ENCODE data around the gene PNPLA8.
A peak's percentile ranks its signal among the peaks of the same experiment; 100 is the strongest.

PNPLA8 gene

DNA sequence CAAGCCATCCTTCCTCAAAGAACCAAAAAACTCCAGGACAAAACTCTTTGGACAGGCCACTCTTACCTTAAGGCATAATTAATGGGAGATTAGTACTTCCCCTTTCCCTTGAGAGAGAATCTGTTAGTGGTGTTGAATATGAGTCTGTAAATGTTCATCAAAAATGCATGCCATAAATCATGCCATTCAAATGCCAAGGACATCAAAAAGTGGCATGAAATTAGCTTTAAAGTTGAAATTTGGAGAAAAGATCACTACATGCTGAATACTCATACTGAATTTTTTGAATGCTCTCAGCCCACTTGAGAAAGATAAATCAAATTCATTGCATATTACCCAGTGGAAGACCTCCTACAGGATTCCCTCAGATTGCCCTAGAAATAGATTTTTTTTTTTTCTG, 76.4 kb downstream of the PNPLA8 start:
- Mint-ChIP-seq H3K9me3 (no peaks in the 10 kb centered on the region), H3K27ac (no peak overlapping the region), H3K36me3 (no peaks in the 10 kb centered on the region), H3K27me3 (peaks cover 47% of the 10 kb centered on the region), H3K4me1 (peaks cover 12% of the 10 kb centered on the region), H3K4me3 (no peak overlapping the region)
- ATAC-seq = no peak

DNA sequence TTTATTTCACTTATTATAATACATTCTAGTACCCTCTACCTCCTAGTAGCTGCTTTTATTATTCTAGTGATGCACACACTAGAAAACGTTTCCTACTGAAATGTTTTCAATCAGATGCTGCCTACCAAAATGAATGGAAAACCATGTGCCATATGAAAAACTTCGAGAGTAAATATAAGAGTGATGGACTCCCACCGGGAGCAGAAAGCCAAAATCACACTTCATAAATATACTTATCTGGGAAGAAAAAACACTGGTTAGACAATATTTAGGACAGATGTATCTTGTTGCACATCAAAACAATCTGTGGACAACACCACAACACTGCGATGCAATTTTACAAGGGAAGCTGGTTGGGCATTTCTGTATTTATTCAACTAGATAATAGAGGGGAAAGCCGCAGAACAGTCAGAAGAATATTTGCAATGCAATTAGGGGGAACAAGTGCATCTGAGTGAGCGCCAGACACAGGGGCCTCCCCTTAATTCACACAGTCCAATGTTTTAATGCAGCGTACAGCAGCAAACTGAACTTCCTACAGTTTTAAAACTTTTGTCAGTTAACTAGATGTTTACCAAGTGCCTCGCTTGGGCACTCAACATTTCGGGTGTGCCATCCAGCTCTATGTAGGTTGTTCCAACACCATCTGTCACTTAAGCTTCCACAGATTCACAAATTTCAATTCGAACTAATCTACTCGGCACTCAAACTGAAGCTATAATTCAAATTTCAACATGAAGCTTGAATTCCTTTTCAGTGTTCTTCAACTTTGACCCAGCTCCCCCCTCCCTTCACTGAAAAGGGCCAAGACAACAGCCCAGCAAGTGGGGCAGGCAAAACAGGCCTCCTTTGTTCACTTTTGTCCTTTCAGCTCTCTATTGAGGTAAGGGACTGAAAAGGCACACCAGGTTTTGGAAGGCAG, 77.1 kb downstream of the PNPLA8 start:
- H3K9me3 Mint-ChIP-seq = no peaks in the 10 kb centered on the region
- peaks cover 44% of the 10 kb centered on the region for H3K27me3 Mint-ChIP-seq
- H3K27ac Mint-ChIP-seq = no peak overlapping the region
- H3K4me1 Mint-ChIP-seq = peaks cover 10% of the 10 kb centered on the region
- no peak overlapping the region for H3K4me3 Mint-ChIP-seq
- H3K36me3 Mint-ChIP-seq = no peaks in the 10 kb centered on the region
- no peak for ATAC-seq

DNA sequence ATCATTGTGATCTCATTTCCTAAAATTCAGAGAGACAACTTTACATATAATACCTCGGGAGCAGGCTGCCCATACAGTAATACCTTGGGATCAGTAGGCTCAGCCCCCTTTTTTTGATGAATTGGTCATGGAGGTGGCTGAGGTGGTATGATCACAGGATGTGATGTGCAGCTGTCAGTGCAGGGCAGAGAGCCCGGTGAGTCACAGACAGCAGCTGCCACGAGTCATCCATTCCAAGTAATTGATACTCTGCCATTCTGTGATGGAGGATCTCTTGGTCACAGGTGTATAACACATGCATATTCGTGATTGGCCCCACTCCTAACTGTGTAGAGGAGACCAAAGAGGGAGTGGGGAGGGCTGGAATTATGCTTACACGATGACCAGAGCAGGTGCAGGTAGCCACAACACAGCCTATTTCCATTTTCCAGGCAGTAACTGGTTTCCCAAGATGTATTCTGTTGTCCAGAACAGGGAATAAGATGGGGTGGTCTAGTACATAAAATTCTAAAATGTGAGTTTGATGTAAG, 83.8 kb downstream of the PNPLA8 start:
- Mint-ChIP-seq H3K4me3 (no peak overlapping the region), H3K27me3 (peaks cover 24% of the 10 kb centered on the region), H3K9me3 (no peaks in the 10 kb centered on the region), H3K36me3 (no peaks in the 10 kb centered on the region), H3K4me1 (peaks cover 6% of the 10 kb centered on the region), H3K27ac (no peak overlapping the region)
- peak; percentile 8 for ATAC-seq

DNA sequence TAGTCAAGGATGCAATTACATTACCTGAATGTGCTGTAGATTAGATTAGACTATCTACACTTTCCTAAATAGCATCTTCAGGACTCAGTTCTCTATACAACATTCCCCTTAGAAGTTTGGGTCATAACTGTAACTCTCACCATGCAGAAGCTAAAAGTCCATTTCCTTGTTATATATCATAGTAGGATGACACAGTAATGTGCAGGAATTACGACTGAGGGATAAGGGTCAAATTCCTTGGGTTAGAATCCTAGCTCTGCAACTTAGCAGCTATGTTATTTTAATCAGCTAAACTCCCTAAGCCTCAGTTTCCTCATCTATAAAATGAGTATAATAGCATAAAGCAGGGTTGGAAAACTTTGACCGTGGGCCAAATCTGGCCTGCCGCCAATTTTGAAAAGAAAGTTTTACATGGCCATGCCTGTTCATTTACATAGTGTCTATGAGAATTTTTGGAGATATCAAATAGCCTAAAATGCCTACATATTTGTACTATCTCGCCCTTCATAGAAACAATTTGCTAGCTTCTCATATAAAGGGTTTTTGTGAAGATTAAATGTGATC, 84.5 kb downstream of the PNPLA8 start:
- H3K4me1 Mint-ChIP-seq = peaks cover 6% of the 10 kb centered on the region
- no peak for ATAC-seq
- H3K27ac Mint-ChIP-seq = no peak overlapping the region
- no peaks in the 10 kb centered on the region for H3K9me3 Mint-ChIP-seq
- H3K27me3 Mint-ChIP-seq = peaks cover 23% of the 10 kb centered on the region
- no peak overlapping the region for H3K4me3 Mint-ChIP-seq
- H3K36me3 Mint-ChIP-seq = no peaks in the 10 kb centered on the region

DNA sequence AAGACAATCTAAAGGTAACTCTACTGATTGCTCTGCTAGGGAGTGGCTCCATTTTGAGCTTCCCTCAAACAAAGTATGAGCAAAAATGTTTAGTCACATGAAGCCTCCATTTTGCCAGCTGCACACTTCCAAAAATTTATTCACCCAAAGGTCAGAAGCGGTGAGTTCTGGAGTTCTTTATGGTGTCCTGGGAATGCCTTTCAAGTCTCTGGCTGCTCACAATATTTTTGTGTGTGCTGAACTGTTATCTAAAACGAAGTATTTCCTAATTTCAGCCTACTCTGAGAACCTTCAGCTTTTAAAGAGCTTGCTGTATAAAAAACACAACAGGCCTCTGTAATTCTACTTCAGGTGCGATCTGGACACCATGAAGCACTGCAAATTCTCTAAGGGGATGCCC, 85.3 kb downstream of the PNPLA8 start:
- no peak overlapping the region for H3K4me3 Mint-ChIP-seq
- ATAC-seq = no peak
- H3K27ac Mint-ChIP-seq = no peak overlapping the region
- peaks cover 6% of the 10 kb centered on the region for H3K4me1 Mint-ChIP-seq
- peaks cover under 1% of the 10 kb centered on the region for H3K9me3 Mint-ChIP-seq
- H3K36me3 Mint-ChIP-seq = no peaks in the 10 kb centered on the region
- H3K27me3 Mint-ChIP-seq = peaks cover 17% of the 10 kb centered on the region

DNA sequence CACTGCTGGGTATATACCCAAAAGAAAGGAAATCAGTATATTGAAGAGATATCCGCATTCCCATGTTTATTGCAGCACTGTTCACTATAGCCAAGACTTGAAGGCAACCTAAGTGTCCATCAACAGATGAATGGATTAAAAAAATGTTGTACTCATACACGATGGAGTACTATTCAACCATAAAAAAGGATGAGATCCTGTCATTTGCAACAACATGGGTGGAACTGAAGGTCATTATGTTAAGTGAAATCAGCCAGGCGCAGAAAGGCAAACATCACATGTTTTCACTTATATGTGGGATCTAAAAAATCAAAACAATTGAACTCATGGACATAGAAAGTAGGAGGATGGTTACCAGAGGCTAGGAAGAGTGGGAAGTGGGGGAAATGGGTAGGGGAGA, 89.0 kb downstream of the PNPLA8 start:
- Mint-ChIP-seq H3K27me3 (peaks cover 37% of the 10 kb centered on the region), H3K27ac (no peak overlapping the region), H3K9me3 (peaks cover 6% of the 10 kb centered on the region), H3K4me3 (no peak overlapping the region), H3K4me1 (peaks cover 1% of the 10 kb centered on the region), H3K36me3 (peaks cover 5% of the 10 kb centered on the region)
- ATAC-seq = no peak

GRCh38 chr7:108434010-108434409, 91.9 kb downstream of the PNPLA8 start:
- Mint-ChIP-seq H3K4me1 (peaks cover 16% of the 10 kb centered on the region), H3K36me3 (peaks cover 5% of the 10 kb centered on the region), H3K4me3 (no peak overlapping the region), H3K27ac (no peak overlapping the region), H3K27me3 (peaks cover 61% of the 10 kb centered on the region), H3K9me3 (peaks cover 6% of the 10 kb centered on the region)
- ATAC-seq = no peak

DNA sequence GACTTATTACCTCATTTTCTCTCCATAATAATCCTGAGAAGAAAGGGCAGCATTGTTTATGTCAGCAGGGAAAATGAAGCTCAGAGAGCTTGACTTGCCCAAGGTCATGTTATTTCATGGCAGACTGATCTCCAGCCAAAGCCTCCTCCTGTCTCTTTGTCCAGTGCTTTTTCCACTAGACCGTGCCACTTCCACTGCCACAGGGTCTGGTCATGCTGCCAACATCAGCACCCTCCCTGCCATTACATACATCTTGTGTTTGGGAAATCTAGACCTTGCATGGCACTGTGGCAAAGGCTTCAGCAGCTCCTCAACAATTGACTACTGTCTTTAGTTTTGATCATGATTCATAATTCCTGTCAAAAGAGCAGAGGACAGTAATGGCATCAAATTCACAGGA, 94.8 kb downstream of the PNPLA8 start:
- H3K27ac Mint-ChIP-seq = no peak overlapping the region
- H3K27me3 Mint-ChIP-seq = peaks cover 48% of the 10 kb centered on the region
- H3K36me3 Mint-ChIP-seq = peaks cover 5% of the 10 kb centered on the region
- H3K4me1 Mint-ChIP-seq = peaks cover 16% of the 10 kb centered on the region
- H3K4me3 Mint-ChIP-seq = no peak overlapping the region
- no peak for ATAC-seq
- H3K9me3 Mint-ChIP-seq = peaks cover 6% of the 10 kb centered on the region

DNA sequence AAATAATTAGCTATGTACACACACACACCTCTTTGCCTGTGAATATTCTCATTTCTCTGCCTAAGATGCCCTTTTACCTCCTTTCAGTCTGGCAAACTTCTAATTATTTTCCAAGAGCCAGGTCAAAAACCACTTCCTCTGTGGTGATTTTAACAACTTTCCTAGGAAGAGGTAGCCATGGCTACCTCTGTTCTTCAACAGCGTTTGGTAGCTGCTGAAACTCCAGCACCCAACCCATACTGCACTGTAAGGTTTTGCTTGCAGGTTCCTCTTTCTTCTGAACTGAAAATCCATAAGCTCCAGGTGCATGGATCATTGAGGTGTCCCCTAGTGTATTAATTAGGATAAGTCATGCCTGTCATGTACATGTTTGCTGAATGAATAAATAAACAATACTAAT, 95.3 kb downstream of the PNPLA8 start:
- peaks cover 5% of the 10 kb centered on the region for H3K36me3 Mint-ChIP-seq
- ATAC-seq = no peak
- H3K4me1 Mint-ChIP-seq = peaks cover 16% of the 10 kb centered on the region
- peaks cover 46% of the 10 kb centered on the region for H3K27me3 Mint-ChIP-seq
- no peak overlapping the region for H3K4me3 Mint-ChIP-seq
- no peak overlapping the region for H3K27ac Mint-ChIP-seq
- peaks cover 6% of the 10 kb centered on the region for H3K9me3 Mint-ChIP-seq

DNA sequence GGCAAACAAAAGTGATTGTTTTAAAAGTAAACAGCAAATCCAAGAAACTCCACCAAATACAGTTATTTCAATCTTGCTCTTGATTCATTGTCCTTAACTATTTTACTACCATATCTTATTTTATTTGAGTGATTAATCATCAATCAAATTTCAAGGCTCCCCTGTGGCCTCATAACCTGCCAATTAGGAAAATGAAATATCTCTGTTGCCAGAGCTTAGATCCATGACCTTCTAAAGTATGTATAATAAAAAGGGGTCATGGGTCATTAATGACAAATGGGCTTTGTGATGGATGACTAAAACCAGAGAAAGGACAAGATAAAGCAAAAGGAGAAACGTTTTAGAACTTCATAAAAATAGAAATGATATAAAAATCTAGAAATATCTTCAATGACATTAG, 98.2 kb downstream of the PNPLA8 start:
- Mint-ChIP-seq H3K36me3 (no peaks in the 10 kb centered on the region), H3K4me1 (peaks cover 30% of the 10 kb centered on the region), H3K9me3 (no peaks in the 10 kb centered on the region), H3K27ac (no peak overlapping the region), H3K4me3 (no peak overlapping the region), H3K27me3 (peaks cover 47% of the 10 kb centered on the region)
- no peak for ATAC-seq

DNA sequence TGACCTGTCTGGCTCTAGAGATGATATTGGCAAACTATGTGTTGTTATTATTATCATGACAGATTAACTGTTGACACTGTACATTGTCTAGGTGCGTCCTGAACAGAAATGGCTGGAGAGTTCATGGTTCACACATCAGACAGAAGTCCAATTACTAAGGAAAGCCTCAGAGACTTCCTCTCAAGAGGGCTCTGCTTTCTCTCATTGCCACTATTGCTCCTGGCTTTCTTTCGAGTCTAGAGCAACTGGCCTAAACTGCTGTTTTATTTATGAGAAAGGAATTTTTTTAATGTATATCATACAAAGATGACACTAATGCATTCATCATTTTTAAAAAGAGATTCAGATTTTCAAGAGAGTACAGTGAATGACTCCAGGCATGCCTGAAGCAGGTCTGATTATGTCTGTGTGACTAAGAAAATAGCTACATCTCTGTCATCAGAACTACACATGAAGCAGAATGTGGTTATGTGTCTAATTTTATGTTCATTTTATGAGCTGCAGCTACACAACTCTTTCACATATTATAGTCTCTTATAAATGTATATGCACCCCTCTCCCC, 100.1 kb downstream of the PNPLA8 start:
- Mint-ChIP-seq H3K27ac (no peak overlapping the region), H3K9me3 (no peaks in the 10 kb centered on the region), H3K27me3 (peaks cover 36% of the 10 kb centered on the region), H3K36me3 (no peaks in the 10 kb centered on the region), H3K4me1 (peaks cover 27% of the 10 kb centered on the region), H3K4me3 (no peak overlapping the region)
- ATAC-seq = no peak

DNA sequence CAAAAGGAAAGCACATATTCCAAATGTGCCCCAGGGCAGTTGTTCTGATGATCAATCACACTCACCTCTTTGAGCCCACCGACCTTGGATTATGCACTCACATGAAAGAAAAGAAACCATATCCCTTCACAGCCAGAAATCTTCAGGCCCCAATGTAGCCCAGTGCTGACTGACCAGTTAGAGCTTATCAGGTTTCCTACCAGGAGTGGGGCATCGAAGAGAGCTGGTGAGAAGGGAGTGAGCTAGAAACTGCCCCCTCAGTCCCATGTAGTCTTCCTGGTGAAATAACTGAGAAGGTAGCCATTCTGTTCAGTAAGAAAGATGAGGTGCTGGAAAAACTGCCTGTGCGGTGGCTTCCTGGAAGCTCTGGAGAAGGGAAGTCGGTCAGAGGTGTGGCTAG, 101.9 kb downstream of the PNPLA8 start:
- ATAC-seq = no peak
- Mint-ChIP-seq H3K4me3 (no peak overlapping the region), H3K36me3 (no peaks in the 10 kb centered on the region), H3K9me3 (no peaks in the 10 kb centered on the region), H3K4me1 (peaks cover 28% of the 10 kb centered on the region), H3K27ac (no peak overlapping the region), H3K27me3 (peaks cover 20% of the 10 kb centered on the region)

DNA sequence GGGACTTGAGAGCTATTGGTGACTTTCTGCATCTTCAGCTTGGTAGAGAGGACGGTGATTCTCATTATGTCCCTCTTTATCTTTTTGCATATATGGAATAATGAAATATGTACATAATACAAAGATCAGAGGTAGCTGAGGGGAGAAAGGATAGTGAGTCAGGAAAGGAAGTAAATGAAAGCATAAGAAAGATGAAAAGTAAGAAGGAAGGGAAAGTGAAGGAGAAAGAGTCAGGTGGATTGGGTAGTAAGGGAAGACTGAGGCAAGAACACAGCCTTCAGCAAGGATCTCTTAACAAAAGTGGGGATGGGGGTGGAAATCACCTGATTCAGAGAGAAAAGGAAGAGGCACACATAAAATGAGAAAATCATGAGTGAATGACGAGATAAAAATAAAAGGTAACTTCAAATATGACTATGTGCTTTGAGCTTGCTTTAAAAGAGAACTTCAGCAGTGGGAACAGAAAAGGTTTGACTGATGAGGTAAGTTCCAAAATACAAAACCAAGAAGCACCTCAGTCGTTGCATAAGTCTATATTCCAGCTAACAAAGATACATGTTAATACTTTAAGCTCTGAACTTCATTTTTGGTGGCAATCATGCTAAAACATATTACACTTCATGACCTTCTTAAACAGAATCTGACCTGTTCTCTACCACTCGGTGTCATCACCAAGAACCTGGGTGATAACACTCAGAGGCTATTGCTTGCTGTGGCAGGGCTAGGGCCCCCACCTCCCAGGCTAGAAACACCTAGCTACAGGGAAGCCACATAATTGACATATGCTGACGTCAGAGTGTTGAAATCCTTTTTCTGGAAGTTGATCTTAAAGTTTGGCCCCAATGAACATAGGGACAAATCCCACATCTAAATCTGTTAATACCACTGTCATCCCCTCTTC, 102.6 kb downstream of the PNPLA8 start:
- Mint-ChIP-seq H3K27ac (no peak overlapping the region), H3K36me3 (no peaks in the 10 kb centered on the region), H3K9me3 (no peaks in the 10 kb centered on the region), H3K27me3 (peaks cover 20% of the 10 kb centered on the region), H3K4me1 (peaks cover 30% of the 10 kb centered on the region), H3K4me3 (no peak overlapping the region)
- ATAC-seq = no peak

- no peaks in the 10 kb centered on the region for H3K36me3 Mint-ChIP-seq
- no peak overlapping the region for H3K4me3 Mint-ChIP-seq
- ATAC-seq = no peak
- peaks cover 39% of the 10 kb centered on the region for H3K4me1 Mint-ChIP-seq
- H3K27ac Mint-ChIP-seq = no peak overlapping the region
- H3K27me3 Mint-ChIP-seq = peaks cover 20% of the 10 kb centered on the region
- no peaks in the 10 kb centered on the region for H3K9me3 Mint-ChIP-seq
These were observed 104.1 kb downstream of the PNPLA8 start for GRCh38 chr7:108421720-108422331.
